ENCODE results near the gene AP1G2. TPM values are rescaled to one million over a fixed set of nuclear protein-coding genes. Genes with fewer than 3 reads are reported as not detected.
"Not testable (repeated sequence)": the region's sequence is repeated elsewhere in the genome, so short reads cannot be mapped to it uniquely, and the experiment has no call there.

The AP1G2 gene
- total RNA-seq, 1 experiment from 2014 or later, result 26.0 TPM

GRCh38 chr14:23610815-23611289, 43.3 kb upstream of the AP1G2 start:
- CTCF ChIA-PET, result interaction anchor here (1.5 kb wide), 1 partner anchor 55 kb away, joined by 3 read pairs; no protein-coding TSS in a partner anchor

GRCh38 chr14:23610090-23610814, 42.7 kb upstream of the AP1G2 start:
- ChIA-PET CTCF (interaction anchor here (1.5 kb wide), 1 partner anchor 55 kb away, joined by 3 read pairs; no protein-coding TSS in a partner anchor), POLR2A (ENCODE audit: low non-redundant PET) (no interaction called here)
- Histone ChIP-seq H3K36me3 (ENCODE audit: insufficient read depth, low read length, poor library complexity, severe bottlenecking) (no peaks in the 10 kb centered on the region), H3K27me3 (replicated peaks; ENCODE audit: insufficient read depth, low read depth, low read length, poor library complexity) (peaks cover 35% of the 10 kb centered on the region), H3K4me3 (ENCODE audit: low read depth, low read length, poor library complexity, severe bottlenecking) (no peak overlapping the region), H3K9me3 (ENCODE audit: low read depth, low read length, poor library complexity, severe bottlenecking) (no peaks in the 10 kb centered on the region), H3K27ac (ENCODE audit: low read depth, low read length, poor library complexity, severe bottlenecking) (no peak overlapping the region), H3K4me1 (ENCODE audit: insufficient read depth, low read length, poor library complexity, severe bottlenecking) (no peaks in the 10 kb centered on the region)
- DNase-seq (ENCODE audit: low spot score), result no peak
- no TSS peak for BruUV-seq (replicated peaks)
- TF ChIP-seq CTCF (conservative IDR thresholded peaks at IDR 0.05; ENCODE audit: low read depth, low read length) (no peak), EZH2 (IDR thresholded peaks at IDR 0.05; ENCODE audit: borderline replicate concordance, low read depth, low read length, poor library complexity, severe bottlenecking) (no peak)
- intact Hi-C loops (cut with micrococcal nuclease; ENCODE audit: unreplicated experiment), result no loop called here

More at GRCh38 chr14:23610815-23611289, 43.3 kb upstream of the AP1G2 start:
- peaks cover 35% of the 10 kb centered on the region for H3K27me3 ChIP-seq (replicated peaks; ENCODE audit: insufficient read depth, low read depth, low read length, poor library complexity)
- H3K4me3 ChIP-seq (ENCODE audit: low read depth, low read length, poor library complexity, severe bottlenecking), result no peak overlapping the region
- H3K9me3 ChIP-seq (ENCODE audit: low read depth, low read length, poor library complexity, severe bottlenecking), result no peaks in the 10 kb centered on the region
- H3K36me3 ChIP-seq (ENCODE audit: insufficient read depth, low read length, poor library complexity, severe bottlenecking), result no peaks in the 10 kb centered on the region
- intact Hi-C loops (cut with micrococcal nuclease; ENCODE audit: unreplicated experiment), result no loop called here
- DNase-seq (ENCODE audit: low spot score), result no peak
- no peaks in the 10 kb centered on the region for H3K4me1 ChIP-seq (ENCODE audit: insufficient read depth, low read length, poor library complexity, severe bottlenecking)
- no peak overlapping the region for H3K27ac ChIP-seq (ENCODE audit: low read depth, low read length, poor library complexity, severe bottlenecking)
- TF ChIP-seq CTCF (conservative IDR thresholded peaks at IDR 0.05; ENCODE audit: low read depth, low read length) (no peak), EZH2 (IDR thresholded peaks at IDR 0.05; ENCODE audit: borderline replicate concordance, low read depth, low read length, poor library complexity, severe bottlenecking) (no peak)
- no TSS peak for BruUV-seq (replicated peaks)
- POLR2A ChIA-PET (ENCODE audit: low non-redundant PET), result no interaction called here

GRCh38 chr14:23609411-23610089, 42.0 kb upstream of the AP1G2 start:
- CTCF ChIA-PET; H3K27ac ChIP-seq (ENCODE audit: low read depth, low read length, poor library complexity, severe bottlenecking); H3K9me3 ChIP-seq (ENCODE audit: low read depth, low read length, poor library complexity, severe bottlenecking); H3K4me1 ChIP-seq (ENCODE audit: insufficient read depth, low read length, poor library complexity, severe bottlenecking); DNase-seq (ENCODE audit: low spot score); H3K4me3 ChIP-seq (ENCODE audit: low read depth, low read length, poor library complexity, severe bottlenecking); intact Hi-C loops (cut with micrococcal nuclease; ENCODE audit: unreplicated experiment); H3K36me3 ChIP-seq (ENCODE audit: insufficient read depth, low read length, poor library complexity, severe bottlenecking); BruUV-seq (replicated peaks); POLR2A ChIA-PET (ENCODE audit: low non-redundant PET): not testable (repeated sequence)
- peaks cover 30% of the 10 kb centered on the region for H3K27me3 ChIP-seq (replicated peaks; ENCODE audit: insufficient read depth, low read depth, low read length, poor library complexity)

Data from A673 (cell line).